GM19463 (cell line): ENCODE results near the gene LTB4R.
"Not testable (repeated sequence)": the region's sequence is repeated elsewhere in the genome, so short reads cannot be mapped to it uniquely, and the experiment has no call there.

Experiments used
- ATAC-seq: cut with Tn5 transposase; IDR thresholded peaks from one replicate; pipeline ENCODE4 v1.9.1; 2021; ENCODE audit warnings: mild to moderate bottlenecking, moderate library complexity; ENCODE audit not compliant: unreplicated experiment

Gene LTB4R

DNA sequence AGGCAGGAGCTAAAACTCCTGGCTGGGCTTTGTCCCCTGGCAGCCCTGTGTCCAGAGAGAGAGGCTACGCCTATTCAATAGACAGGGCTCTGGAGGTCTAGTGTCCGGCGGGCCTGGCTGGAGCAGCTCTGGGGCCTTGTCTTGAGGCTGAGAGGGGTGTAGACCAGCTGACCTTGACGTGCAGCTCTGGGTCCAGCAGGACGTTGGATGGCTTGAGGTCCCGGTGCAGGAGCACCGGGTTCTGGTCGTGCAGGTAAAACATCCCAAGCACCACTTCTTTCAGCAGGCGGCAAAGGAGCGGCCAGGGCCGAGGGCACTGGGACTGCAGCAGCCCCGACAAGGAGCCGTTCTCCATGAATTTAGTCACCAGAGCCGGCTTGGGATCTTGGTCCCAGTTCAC lies 27.5 kb downstream of the LTB4R start:
- no peak for ATAC-seq

- peak; percentile 90 for ATAC-seq
Observed at GRCh38 chr14:24339284-24340151, 28.2 kb downstream of the LTB4R start, which contains the start of gene RIPK3. Gene RIPK3, minus strand, starts transcription at chr14:24339991. Its CDS starts 165 bp downstream, at chr14:24339826.

DNA sequence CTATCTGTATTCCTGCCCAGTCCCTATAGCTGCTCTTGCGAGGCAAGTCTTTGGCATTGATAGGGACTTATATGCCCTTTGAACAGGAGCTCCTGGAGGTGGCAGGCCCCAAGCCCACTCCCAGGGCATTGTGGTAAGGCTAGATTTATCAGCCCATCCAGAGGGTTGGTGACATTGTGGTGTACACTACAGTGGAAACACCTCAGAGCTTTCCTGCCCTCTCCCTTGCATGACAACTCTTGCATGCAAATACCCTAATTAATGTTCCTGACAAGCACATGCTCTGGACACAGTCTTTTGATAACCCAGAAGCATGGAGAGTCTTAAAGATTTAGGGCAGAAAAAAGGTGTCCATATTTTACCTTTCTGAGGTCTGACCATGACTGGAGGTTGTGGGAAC lies 29.3 kb downstream of the LTB4R start:
- ATAC-seq: no peak

DNA sequence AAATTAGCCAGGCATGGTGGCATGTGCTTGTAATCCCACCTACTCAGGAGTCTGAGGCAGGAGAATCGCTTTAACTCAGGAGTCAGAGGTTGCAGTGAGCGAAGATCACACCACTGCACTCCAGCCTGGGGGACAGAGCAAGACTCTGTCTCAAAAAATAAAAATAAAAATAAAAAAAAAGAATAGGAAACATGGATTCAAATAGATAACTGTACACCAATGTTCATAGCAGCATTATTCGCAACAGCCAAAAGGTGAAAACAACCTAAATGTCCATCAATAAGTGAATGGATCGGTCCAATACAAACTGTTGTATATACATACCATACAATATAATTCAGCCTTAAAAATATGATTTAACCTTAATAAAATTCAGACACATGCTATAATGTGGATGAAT lies 31.6 kb downstream of the LTB4R start:
- no peak for ATAC-seq

GRCh38 chr14:24343795-24344660 lies 32.7 kb downstream of the LTB4R start:
- ATAC-seq: no peak

GRCh38 chr14:24347134-24347533 lies 35.8 kb downstream of the LTB4R start:
- ATAC-seq: no peak

DNA sequence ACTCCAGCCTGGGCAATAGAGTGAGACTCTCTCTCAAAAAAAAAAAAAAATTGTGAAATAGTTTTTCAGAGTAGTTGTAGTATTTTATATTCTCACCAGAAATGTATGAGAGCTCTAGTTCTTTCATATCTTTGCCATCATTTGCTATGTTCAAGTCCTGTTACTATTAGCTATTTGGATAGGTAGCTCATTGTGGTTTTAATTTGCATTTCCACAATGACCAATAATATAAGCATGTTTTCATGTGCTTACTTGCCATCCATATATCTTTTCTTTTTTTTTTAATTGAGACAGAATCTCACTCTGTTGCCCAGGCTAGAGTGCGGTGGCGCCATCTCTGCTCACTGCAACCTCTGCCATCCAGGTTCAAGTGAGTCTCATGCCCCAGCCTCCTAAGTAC lies 36.9 kb downstream of the LTB4R start:
- no peak for ATAC-seq

- no peak for ATAC-seq
Observed at GRCh38 chr14:24349742-24350141, 38.4 kb downstream of the LTB4R start.

- ATAC-seq: no peak
Observed at GRCh38 chr14:24351517-24351916, 40.2 kb downstream of the LTB4R start.

DNA sequence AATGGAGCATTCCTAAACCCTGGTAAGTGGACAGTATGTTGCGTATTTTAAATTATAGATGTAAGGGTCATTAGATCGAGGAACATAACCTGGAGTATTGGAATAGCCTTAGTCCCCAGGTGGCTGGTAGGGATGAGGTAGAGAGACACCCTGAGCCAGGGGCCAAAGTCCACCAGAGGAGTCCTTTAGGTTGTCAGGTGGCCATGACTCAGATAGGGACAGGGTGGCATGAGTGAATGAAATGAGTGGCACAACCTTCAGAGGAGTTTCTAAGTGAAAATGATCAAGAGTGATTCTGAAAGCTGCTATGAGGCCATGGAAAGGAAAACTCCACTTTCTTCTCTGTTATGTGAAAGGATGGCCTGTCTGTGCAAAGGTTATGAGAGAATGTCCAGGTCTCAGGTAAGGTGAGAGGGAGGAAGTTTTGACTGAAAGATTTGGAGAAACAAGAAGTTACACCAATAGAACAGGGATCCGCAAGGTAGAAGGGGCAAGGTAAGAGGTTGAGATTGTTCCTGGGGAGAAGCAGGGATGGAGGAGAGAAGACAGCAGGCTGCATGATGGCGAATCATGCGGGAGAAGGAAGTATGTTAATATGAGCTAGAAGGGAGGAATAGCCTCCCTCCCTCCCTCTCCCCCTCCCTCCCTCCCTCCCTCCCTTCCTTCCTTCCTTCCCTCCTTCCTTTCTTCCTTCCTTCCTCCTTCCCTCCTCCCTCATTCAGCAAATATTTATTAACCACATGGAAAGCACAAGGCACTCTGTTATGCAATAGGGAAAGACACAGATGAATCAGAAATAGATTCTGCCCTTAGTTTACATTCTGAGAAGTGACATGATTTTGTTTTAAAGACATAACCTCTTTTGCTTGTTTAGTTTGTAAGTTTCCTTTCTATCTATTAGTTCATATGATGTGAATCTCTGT lies 42.5 kb downstream of the LTB4R start:
- ATAC-seq: peak; percentile 76

GRCh38 chr14:24354482-24354825 lies 43.2 kb downstream of the LTB4R start:
- ATAC-seq: not testable (repeated sequence)

DNA sequence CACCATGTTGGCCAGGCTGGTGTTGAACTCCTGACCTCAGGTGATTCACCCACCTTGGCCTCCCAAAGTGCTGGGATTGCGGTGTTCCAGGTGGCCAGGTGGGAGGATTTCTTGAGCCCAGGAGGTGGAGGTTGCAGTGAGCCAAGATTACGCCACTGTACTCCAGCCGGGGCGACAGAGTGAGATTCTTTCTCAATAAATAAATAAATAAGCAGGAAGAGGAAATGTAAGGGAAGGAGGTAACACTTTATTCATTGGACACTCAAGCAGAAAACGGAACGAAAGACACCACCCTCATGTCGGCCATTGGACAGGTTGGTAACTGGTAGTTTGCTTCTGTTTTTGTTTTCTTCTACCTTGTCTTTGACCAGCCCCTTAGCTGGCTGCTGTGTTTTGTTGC lies 43.7 kb downstream of the LTB4R start:
- ATAC-seq: no peak

DNA sequence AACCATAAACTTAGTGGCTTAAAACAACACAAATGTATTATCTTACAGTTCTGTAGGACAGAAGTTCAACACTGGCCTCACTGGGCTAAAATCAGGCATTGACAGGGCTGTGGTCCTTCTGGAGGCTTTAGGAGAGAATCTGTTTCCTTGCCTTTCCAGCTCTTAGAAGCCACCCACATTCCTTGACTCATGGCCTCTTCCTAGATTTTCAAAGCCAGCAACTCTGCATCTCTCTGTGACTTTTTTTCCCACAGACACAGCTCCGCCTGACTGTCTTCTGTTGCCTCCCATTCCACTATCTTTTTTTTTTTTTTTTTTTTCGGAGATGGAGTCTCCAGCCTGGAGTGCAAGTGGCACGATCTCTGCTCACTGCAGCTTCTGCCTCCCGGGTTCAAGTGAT lies 44.9 kb downstream of the LTB4R start:
- no peak for ATAC-seq

GRCh38 chr14:24360281-24360680 lies 49.0 kb downstream of the LTB4R start:
- no peak for ATAC-seq

- ATAC-seq: no peak
Observed at GRCh38 chr14:24361326-24361725, 50.0 kb downstream of the LTB4R start.

- ATAC-seq: no peak
Observed at GRCh38 chr14:24362241-24362960, 51.1 kb downstream of the LTB4R start.

- no peak for ATAC-seq
Observed at GRCh38 chr14:24363401-24363800, 52.1 kb downstream of the LTB4R start.

- no peak for ATAC-seq
Observed at GRCh38 chr14:24364841-24365240, 53.5 kb downstream of the LTB4R start.

GRCh38 chr14:24365600-24366412 lies 54.5 kb downstream of the LTB4R start:
- ATAC-seq: peak; percentile 40

GRCh38 chr14:24366413-24366720 lies 55.1 kb downstream of the LTB4R start:
- no peak for ATAC-seq
